ENCODE results near the gene PRPH. TPM values are rescaled to one million over a fixed set of nuclear protein-coding genes. Genes with fewer than 3 reads are reported as not detected.

The PRPH gene
- polyA plus RNA-seq, 1 experiment, result not detected

DNA sequence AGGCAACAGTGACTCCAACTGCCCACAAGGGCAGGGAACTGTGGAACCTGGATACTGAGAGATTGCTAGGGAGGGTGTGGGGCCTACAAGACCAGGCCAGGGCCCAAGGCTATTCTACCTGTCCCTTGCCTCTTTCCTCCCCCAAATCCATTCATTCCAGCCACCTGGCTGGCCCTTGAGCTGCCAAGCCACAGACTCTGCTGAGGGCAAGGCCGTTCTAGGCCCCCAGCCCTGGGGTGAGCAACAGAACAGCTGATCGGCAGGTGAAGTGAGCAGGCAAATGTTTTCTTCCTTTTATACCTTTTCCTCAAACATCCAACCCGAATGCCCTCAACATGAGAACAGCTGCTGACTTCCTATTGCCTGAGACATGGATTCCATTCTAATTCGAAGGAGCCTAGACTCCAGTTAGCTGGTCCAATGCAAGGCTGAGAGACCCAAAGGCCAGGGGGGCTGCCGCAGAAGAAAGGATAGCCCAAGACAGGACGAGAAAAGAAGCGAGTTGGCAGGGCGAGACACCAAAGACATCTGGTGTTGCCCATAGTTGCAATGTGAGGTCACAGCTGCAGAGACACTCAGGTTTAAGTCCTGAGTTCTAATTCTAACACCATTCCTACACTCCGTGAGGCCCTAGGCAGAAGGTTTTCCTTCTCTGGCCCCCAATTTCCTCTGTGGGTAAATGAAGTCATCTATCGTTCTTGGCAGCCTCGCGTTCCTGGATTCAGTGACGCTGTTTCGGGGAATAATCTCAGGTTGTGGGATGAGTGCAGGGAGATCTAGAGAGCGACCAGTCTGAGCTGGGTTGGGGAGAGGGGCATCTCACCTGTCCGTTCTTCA is 40.4 kb downstream of the PRPH start:
- Histone ChIP-seq H3K4me3 (ENCODE audit: low read depth, low read length) (no peak overlapping the region), H3K36me3 (ENCODE audit: control insufficient read depth, insufficient read depth, low read length) (no peaks in the 10 kb centered on the region), H3K27me3 (ENCODE audit: control insufficient read depth, insufficient read depth, low read length) (peaks cover 22% of the 10 kb centered on the region)
- POLR2A ChIA-PET, result no interaction called here
- TF ChIP-seq, protein P1, sequence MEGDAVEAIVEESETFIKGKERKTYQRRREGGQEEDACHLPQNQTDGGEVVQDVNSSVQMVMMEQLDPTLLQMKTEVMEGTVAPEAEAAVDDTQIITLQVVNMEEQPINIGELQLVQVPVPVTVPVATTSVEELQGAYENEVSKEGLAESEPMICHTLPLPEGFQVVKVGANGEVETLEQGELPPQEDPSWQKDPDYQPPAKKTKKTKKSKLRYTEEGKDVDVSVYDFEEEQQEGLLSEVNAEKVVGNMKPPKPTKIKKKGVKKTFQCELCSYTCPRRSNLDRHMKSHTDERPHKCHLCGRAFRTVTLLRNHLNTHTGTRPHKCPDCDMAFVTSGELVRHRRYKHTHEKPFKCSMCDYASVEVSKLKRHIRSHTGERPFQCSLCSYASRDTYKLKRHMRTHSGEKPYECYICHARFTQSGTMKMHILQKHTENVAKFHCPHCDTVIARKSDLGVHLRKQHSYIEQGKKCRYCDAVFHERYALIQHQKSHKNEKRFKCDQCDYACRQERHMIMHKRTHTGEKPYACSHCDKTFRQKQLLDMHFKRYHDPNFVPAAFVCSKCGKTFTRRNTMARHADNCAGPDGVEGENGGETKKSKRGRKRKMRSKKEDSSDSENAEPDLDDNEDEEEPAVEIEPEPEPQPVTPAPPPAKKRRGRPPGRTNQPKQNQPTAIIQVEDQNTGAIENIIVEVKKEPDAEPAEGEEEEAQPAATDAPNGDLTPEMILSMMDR (IDR thresholded peaks at IDR 0.05; ENCODE audit: insufficient read depth, low read depth, low read length), result no peak
- CTCF ChIA-PET, result interaction anchor here (0.6 to 6.0 kb wide), 13 partner anchors 8 to 246 kb away, joined by 3 to 35 read pairs (median 4); partner anchors contain the start of genes DNAJC22, PRPH and TROAP
- no peak for DNase-seq (ENCODE audit: low read depth)

DNA sequence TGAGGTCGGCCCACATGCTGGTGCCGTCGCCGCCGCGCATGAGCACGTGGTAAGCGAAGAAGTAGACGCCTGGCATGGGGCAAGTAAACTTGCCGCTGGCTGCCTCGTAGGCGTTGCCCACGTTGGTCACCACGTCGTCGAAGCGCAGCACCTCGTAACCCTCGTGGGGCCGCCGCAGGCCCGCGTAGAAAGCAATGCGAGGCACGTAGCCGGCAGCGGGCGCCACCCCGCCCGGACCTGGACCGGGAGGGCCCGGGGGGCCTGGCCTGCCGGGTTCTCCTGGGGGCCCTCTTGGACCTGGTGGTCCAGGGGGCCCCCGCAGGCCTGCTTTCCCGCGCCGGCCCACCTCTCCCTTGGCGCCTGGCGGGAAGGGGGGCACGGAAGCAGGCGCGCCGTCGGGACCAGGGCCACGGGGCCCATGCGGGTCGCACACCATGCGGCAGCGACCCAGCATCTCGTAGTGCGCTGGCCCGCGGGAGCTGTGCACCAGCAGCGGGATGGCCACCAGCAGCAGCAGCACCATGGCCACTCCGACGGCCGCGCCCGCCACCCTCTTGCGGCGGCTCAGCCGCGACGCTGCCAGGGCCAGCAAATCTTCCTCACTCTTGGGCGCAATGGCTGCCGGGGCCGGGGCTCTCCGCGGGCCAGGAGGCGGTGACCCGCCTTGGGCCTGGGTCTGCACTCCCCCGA is 41.2 kb downstream of the PRPH start:
- POLR2A ChIA-PET, result no interaction called here
- TF ChIP-seq, protein P1 (IDR thresholded peaks at IDR 0.05; ENCODE audit: insufficient read depth, low read depth, low read length), result no peak
- Histone ChIP-seq H3K27me3 (ENCODE audit: control insufficient read depth, insufficient read depth, low read length) (peaks cover 27% of the 10 kb centered on the region), H3K4me3 (ENCODE audit: low read depth, low read length) (no peak overlapping the region), H3K36me3 (ENCODE audit: control insufficient read depth, insufficient read depth, low read length) (no peaks in the 10 kb centered on the region)
- DNase-seq (ENCODE audit: low read depth), result no peak
- CTCF ChIA-PET, result interaction anchor here (0.6 to 6.0 kb wide), 20 partner anchors 10 to 245 kb away, joined by 3 to 35 read pairs (median 4); partner anchors contain the start of genes DNAJC22, PRPH and TROAP

- Histone ChIP-seq H3K36me3 (ENCODE audit: control insufficient read depth, insufficient read depth, low read length) (no peaks in the 10 kb centered on the region), H3K4me3 (ENCODE audit: low read depth, low read length) (peak within 1 kb of the TSS; percentile 22), H3K27me3 (ENCODE audit: control insufficient read depth, insufficient read depth, low read length) (peaks cover 33% of the 10 kb centered on the region)
- TF ChIP-seq, protein P1 (IDR thresholded peaks at IDR 0.05; ENCODE audit: insufficient read depth, low read depth, low read length), result peak; percentile 97
- POLR2A ChIA-PET, result no interaction called here
- no peak for DNase-seq (ENCODE audit: low read depth)
- CTCF ChIA-PET, result interaction anchor here (0.6 to 6.0 kb wide), 22 partner anchors 10 to 246 kb away, joined by 3 to 35 read pairs (median 4); partner anchors contain the start of genes DNAJC22, PRPH and TROAP
These were observed 42.0 kb downstream of the PRPH start, which contains the start of gene C1QL4 for GRCh38 chr12:49336645-49337584. Gene C1QL4 (minus strand): TSS chr12:49337188. CDS start chr12:49336477, 711 bp downstream.

DNA sequence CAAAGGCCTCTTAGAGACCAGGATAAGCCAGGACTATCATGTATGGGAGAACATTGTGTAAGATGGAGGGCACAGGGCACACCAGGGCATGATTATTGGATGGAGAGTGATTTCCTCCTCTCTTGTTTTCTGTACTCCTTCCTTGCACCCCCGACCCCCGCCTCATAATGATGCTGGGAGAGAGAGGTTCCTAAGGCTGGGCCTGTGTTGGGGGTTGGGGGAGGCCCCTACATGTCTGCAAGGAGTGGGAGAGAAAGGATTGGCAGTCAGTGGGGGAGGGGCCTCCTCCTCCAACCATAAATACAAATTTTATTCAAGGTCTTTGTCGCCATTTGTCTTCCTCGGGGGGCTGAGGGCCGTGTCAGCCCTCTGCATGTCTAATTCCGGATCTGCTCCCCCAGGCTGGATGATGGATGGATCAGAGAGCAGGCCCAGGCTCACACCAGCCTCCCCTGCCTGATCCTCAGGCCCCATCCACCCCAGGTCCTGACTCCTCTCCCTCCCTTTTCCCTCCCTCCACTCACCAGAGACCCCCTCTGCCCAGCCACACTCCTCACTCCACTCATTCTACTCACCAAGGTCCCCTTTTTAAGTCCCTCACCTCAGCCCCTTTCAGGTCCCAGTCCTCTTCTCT is 44.0 kb downstream of the PRPH start:
- Histone ChIP-seq H3K4me3 (ENCODE audit: low read depth, low read length) (no peak overlapping the region), H3K27me3 (ENCODE audit: control insufficient read depth, insufficient read depth, low read length) (peaks cover 49% of the 10 kb centered on the region), H3K36me3 (ENCODE audit: control insufficient read depth, insufficient read depth, low read length) (no peaks in the 10 kb centered on the region)
- no peak for DNase-seq (ENCODE audit: low read depth)
- CTCF ChIA-PET, result interaction anchor here (0.6 to 6.0 kb wide), 6 partner anchors 13 to 250 kb away, joined by 3 to 24 read pairs (median 4); partner anchors contain the start of gene TROAP
- POLR2A ChIA-PET, result interaction anchor here (0.7 kb wide), 1 partner anchor 1199 kb away, joined by 3 read pairs; no protein-coding TSS in a partner anchor
- TF ChIP-seq, protein P1 (IDR thresholded peaks at IDR 0.05; ENCODE audit: insufficient read depth, low read depth, low read length), result no peak
